Endothelial cell of umbilical vein (primary cell): ENCODE results near the gene S1PR4.

ENCODE experiments used
- CTCF ChIP-seq, 2 donors: IDR thresholded peaks; 1 replicate in 1 of 2; 2 replicates in 1 of 2; pipeline ENCODE4 v1.5.1; 2011; ENCODE audit warnings: low read length in 2 of 2, mild to moderate bottlenecking in 2 of 2, moderate library complexity in 2 of 2, control low read depth in 1 of 2, inconsistent platforms in 1 of 2, low read depth in 1 of 2; ENCODE audit not compliant: insufficient read depth in 1 of 2; ENCODE audit errors: extremely low read depth in 1 of 2
- POLR2A ChIP-seq: IDR thresholded peaks from 2 replicates; pipeline ENCODE4 v1.6.1; 2012; ENCODE audit warnings: low read depth, mild to moderate bottlenecking, control low read depth, low read length

- TF ChIP-seq POLR2A, result no peak
- TF ChIP-seq CTCF (IDR thresholded peaks at IDR 0.05; ENCODE audit: extremely low read depth in 1 of 2, insufficient read depth in 1 of 2, low read depth in 1 of 2, low read length in 2 of 2), result no peak
Measured at GRCh38 chr19:3206216-3206953, 27.8 kb downstream of the S1PR4 start.
